K562 (cell line): ENCODE data around the gene ANO10. TPM values are rescaled to one million over a fixed set of nuclear protein-coding genes. Genes with fewer than 3 reads are reported as not detected.

Experiments used
- ARID3A ChIP-seq: IDR thresholded peaks from 2 replicates; pipeline ENCODE4 v1.6.1; 2012; ENCODE audit warnings: low read depth, low read length, improper control_type of control experiment, borderline replicate concordance
- BCLAF1 ChIP-seq, 2 experiments: fragments of 450-650 bp in 1 of 2; IDR thresholded peaks; 2 replicates each; pipeline ENCODE4 v1.6.1; 2011 to 2017; ENCODE audit warnings: low read depth in 2 of 2, antibody characterized with exemption in 1 of 2, borderline replicate concordance in 1 of 2, low read length in 1 of 2, mild to moderate bottlenecking in 1 of 2, mixed read lengths in 1 of 2; ENCODE audit not compliant: control insufficient read depth in 1 of 2
- CTCF ChIP-seq, 3 experiments: IDR thresholded peaks in 2 of 3; conservative IDR thresholded peaks in 1 of 3; 2 replicates each; pipeline ENCODE4 v1.5.1; 2011 to 2012; ENCODE audit warnings: low read length in 3 of 3, mild to moderate bottlenecking in 3 of 3, control low read depth in 2 of 3, improper control_type of control experiment in 1 of 3, inconsistent platforms in 1 of 3, low read depth in 1 of 3, mixed read lengths in 1 of 3, moderate library complexity in 1 of 3; ENCODE audit not compliant: insufficient read depth in 2 of 3
- GATAD2B ChIP-seq: fragments of 450-650 bp; IDR thresholded peaks from 2 replicates; pipeline ENCODE4 v1.6.1; 2017; ENCODE audit warnings: mild to moderate bottlenecking, borderline replicate concordance
- HNRNPLL ChIP-seq: fragments of 200-400 bp; formaldehyde crosslinking; IDR thresholded peaks from 2 replicates; pipeline ENCODE4 v1.6.1; 2017; ENCODE audit warnings: low read length, low read depth, mild to moderate bottlenecking; ENCODE audit not compliant: poor library complexity, severe bottlenecking
- IRF2 ChIP-seq: sonication (generic); formaldehyde crosslinking; IDR thresholded peaks from 2 replicates; pipeline ENCODE4 v1.8.1; 2022; ENCODE audit warnings: mild to moderate bottlenecking, missing genetic modification reagents
- NKRF ChIP-seq: fragments of 450-650 bp; IDR thresholded peaks from 2 replicates; pipeline ENCODE4 v1.6.1; 2016; ENCODE audit warnings: borderline replicate concordance
- PRPF4 ChIP-seq: fragments of 200-400 bp; formaldehyde crosslinking; IDR thresholded peaks from one replicate; pipeline ENCODE4 v1.6.1; 2017; ENCODE audit warnings: low read length, low read depth, mild to moderate bottlenecking; ENCODE audit not compliant: insufficient read depth, poor library complexity, severe bottlenecking
- RAD21 ChIP-seq, 2 experiments: fragments of 250-450 bp in 1 of 2; fragments of 450-650 bp in 1 of 2; sonication (Bioruptor Pico) in 1 of 2; formaldehyde crosslinking in 1 of 2; IDR thresholded peaks in 1 of 2; conservative IDR thresholded peaks in 1 of 2; 2 replicates each; pipeline versions ENCODE4 v1.4.0 to v1.8.0; 2020 to 2022; ENCODE audit warnings: mild to moderate bottlenecking in 2 of 2, moderate library complexity in 1 of 2
- SLC30A9 ChIP-seq: fragments of 250-450 bp; sonication (Bioruptor Pico); IDR thresholded peaks from 2 replicates; pipeline ENCODE4 v1.8.0; 2022; ENCODE audit warnings: mild to moderate bottlenecking, moderate library complexity
- SMAD2 ChIP-seq: fragments of 150-350 bp; IDR thresholded peaks from 2 replicates; pipeline ENCODE4 v1.6.1; 2014; ENCODE audit warnings: low read depth, mild to moderate bottlenecking, low read length
- XRCC5 ChIP-seq: fragments of 200-400 bp; formaldehyde crosslinking; IDR thresholded peaks from 2 replicates; pipeline ENCODE4 v1.6.1; 2017; ENCODE audit warnings: low read depth, mild to moderate bottlenecking, low read length
- ZBTB7A ChIP-seq: IDR thresholded peaks from 2 replicates; pipeline ENCODE4 v1.6.1; 2011; ENCODE audit warnings: low read depth, mild to moderate bottlenecking, low read length, moderate library complexity, borderline replicate concordance; ENCODE audit not compliant: control insufficient read depth
- polyA plus RNA-seq, 8 experiments: library from polyadenylated mRNA; depleted of rRNA in 4 of 8; stranded (reverse) in 5 of 8; unstranded in 3 of 8; fragments of >200 nt; fragmentation: Nextera tagmentation in 2 of 8; fragmentation: Illumina TruSeq in 1 of 8; extraction: Ambion mirVana in 2 of 8; extraction: Trizol in 1 of 8; gene quantifications; 2 replicates each; pipeline versions ENCODE4 v1.2.1 to v1.2.3, GENCODE V29; 2011 to 2014; ENCODE audit warnings: inconsistent platforms in 1 of 8, missing spikeins in 1 of 8
- total RNA-seq, 7 experiments: library from RNA; depleted of rRNA in 6 of 7; stranded (reverse); fragments of >200 nt in 6 of 7; fragmentation: Illumina TruSeq in 2 of 7; extraction: Trizol in 2 of 7; gene quantifications; 2 replicates each; pipeline versions ENCODE4 v1.2.1 to v1.2.3, GENCODE V29; 2011 to 2021; ENCODE audit warnings: low replicate concordance in 1 of 7
- TF ChIP-seq, protein P1 (sequence below): sonication (generic); formaldehyde crosslinking; IDR thresholded peaks from 2 replicates; pipeline ENCODE4 v1.8.0; 2022; ENCODE audit warnings: mild to moderate bottlenecking, low read depth, missing genetic modification reagents

The ANO10 gene
- total and polyA plus RNA-seq, 9 of the 15 experiments (the other 6 are each of a cell fraction or from before 2014, with no cell fraction given), result 6.4 to 46.0 (median 32.3) TPM

GRCh38 chr3:43670635-43671522 is 49.1 kb upstream of the ANO10 start (continued):
- 0 out of 4 replicates have a peak, but pooled peaks of 1 of the 2 experiments have one; percentile 17 for TF ChIP-seq BCLAF1 (IDR thresholded peaks at IDR 0.05; ENCODE audit: borderline replicate concordance in 1 of 2, control insufficient read depth in 1 of 2, low read depth in 2 of 2, low read length in 1 of 2)
- no peak for TF ChIP-seq HNRNPLL
- TF ChIP-seq SMAD2, result no peak
- no peak for TF ChIP-seq CTCF (IDR thresholded peaks at IDR 0.05 in 2 of 3, conservative IDR thresholded peaks at IDR 0.05 in 1 of 3; ENCODE audit: insufficient read depth in 2 of 3, low read depth in 1 of 3, low read length in 3 of 3)
- TF ChIP-seq NKRF, result no peak
- TF ChIP-seq ZBTB7A, result no peak
- TF ChIP-seq RAD21 (CRISPR knock-in tag; conservative IDR thresholded peaks at IDR 0.05 in 1 of 2, IDR thresholded peaks at IDR 0.05 in 1 of 2), result no peak; a peak in 1 of 4 replicates
- TF ChIP-seq, protein P1, sequence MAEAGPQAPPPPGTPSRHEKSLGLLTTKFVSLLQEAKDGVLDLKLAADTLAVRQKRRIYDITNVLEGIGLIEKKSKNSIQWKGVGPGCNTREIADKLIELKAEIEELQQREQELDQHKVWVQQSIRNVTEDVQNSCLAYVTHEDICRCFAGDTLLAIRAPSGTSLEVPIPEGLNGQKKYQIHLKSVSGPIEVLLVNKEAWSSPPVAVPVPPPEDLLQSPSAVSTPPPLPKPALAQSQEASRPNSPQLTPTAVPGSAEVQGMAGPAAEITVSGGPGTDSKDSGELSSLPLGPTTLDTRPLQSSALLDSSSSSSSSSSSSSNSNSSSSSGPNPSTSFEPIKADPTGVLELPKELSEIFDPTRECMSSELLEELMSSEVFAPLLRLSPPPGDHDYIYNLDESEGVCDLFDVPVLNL (CRISPR knock-in tag), result no peak
- TF ChIP-seq SLC30A9 (CRISPR knock-in tag), result no peak
- TF ChIP-seq ARID3A, result peak; percentile 57; the same call in 1 of the 2 replicates
- TF ChIP-seq PRPF4, result no peak
- TF ChIP-seq IRF2, result no peak
- TF ChIP-seq GATAD2B, result peak; percentile 52; the same call in 1 of the 2 replicates
- TF ChIP-seq XRCC5, result no peak
